T-cell (primary cell): ENCODE measurements around the gene TMEM163. TPM values are rescaled to one million over a fixed set of nuclear protein-coding genes. Genes with fewer than 3 reads are reported as not detected.
"Not testable (repeated sequence)": the region's sequence is repeated elsewhere in the genome, so short reads cannot be mapped to it uniquely, and the experiment has no call there.

Source experiments
- ATAC-seq, 4 experiments: fragments of 200-7000 bp in 3 of 4; fragments of 150-1000 bp in 1 of 4; cut with Tn5 transposase; replicated peaks in 1 of 4; 1 replicate in 3 of 4; 2 replicates in 1 of 4; pipeline ENCODE4 v1.10.0; 2021; ENCODE audit warnings: moderate library complexity in 3 of 4, mild to moderate bottlenecking in 2 of 4, moderate number of reproducible peaks in 1 of 4
- CTCF ChIA-PET, 2 donors: fragments of 300-600 bp; sonication (Branson Sonifier 250); formaldehyde crosslinking; loops; one replicate each; lab custom pipeline; 2022; ENCODE audit warnings: antibody characterized with exemption in 2 of 2; lab: Charles Lee
- POLR2A ChIA-PET, 2 donors: fragments of 300-600 bp; sonication (Branson Sonifier 250); formaldehyde crosslinking; loops; one replicate each; lab custom pipeline; 2022; ENCODE audit warnings: antibody characterized with exemption in 2 of 2; lab: Charles Lee
- DNase-seq, 35 experiments: peaks; one replicate each; pipeline versions ENCODE4 v3.0.0 to v3.0.0-alpha.2; 2013 to 2023
- H3K27ac ChIP-seq: one replicate; pipeline ENCODE4 v1.5.1; 2013; ENCODE audit warnings: low read length
- H3K27me3 ChIP-seq, 2 experiments: replicated peaks in 1 of 2; 1 replicate in 1 of 2; 2 replicates in 1 of 2; pipeline versions ENCODE4 v1.6.1 to v1.7.0; 2013; ENCODE audit warnings: low read length in 1 of 2, mixed read lengths in 1 of 2; ENCODE audit not compliant: control insufficient read depth in 2 of 2, insufficient read depth in 2 of 2; ENCODE audit errors: extremely low read depth in 1 of 2
- H3K36me3 ChIP-seq, 2 donors: 1 replicate in 1 of 2; 2 replicates in 1 of 2; pipeline versions ENCODE4 v1.6.1 to v1.7.0; 2013; ENCODE audit warnings: low read length in 1 of 2; ENCODE audit not compliant: control insufficient read depth in 2 of 2, insufficient read depth in 1 of 2; ENCODE audit errors: extremely low read depth in 1 of 2
- H3K4me1 ChIP-seq, 2 experiments: 1 replicate in 1 of 2; 2 replicates in 1 of 2; pipeline versions ENCODE4 v1.6.1 to v1.7.0; 2013; ENCODE audit warnings: low read length in 2 of 2, mixed read lengths in 1 of 2; ENCODE audit not compliant: insufficient read depth in 2 of 2, control insufficient read depth in 1 of 2; ENCODE audit errors: extremely low read depth in 1 of 2
- H3K4me3 ChIP-seq, 2 donors: 1 replicate in 1 of 2; 2 replicates in 1 of 2; pipeline versions ENCODE4 v1.5.1 to v1.7.0; 2013; ENCODE audit warnings: mild to moderate bottlenecking in 2 of 2, low read length in 1 of 2, moderate library complexity in 1 of 2; ENCODE audit not compliant: control insufficient read depth in 1 of 2; ENCODE audit errors: extremely low read depth in 1 of 2
- H3K9me3 ChIP-seq: 2 replicates; pipeline ENCODE4 v1.7.0; 2013
- H3K27ac Mint-ChIP-seq, 2 donors: one replicate each; pipeline ENCODE4 v1.8.0; 2020 to 2021; ENCODE audit warnings: mild to moderate bottlenecking in 2 of 2, mixed read lengths in 2 of 2
- H3K27me3 Mint-ChIP-seq, 2 donors: one replicate each; pipeline ENCODE4 v1.8.0; 2021 to 2022; ENCODE audit warnings: mixed read lengths in 2 of 2
- H3K36me3 Mint-ChIP-seq: one replicate; pipeline ENCODE4 v1.8.0; 2021; ENCODE audit warnings: mixed read lengths
- H3K4me1 Mint-ChIP-seq, 3 donors: one replicate each; pipeline ENCODE4 v1.8.0; 2020 to 2022; ENCODE audit warnings: mixed read lengths in 3 of 3, mild to moderate bottlenecking in 1 of 3
- H3K4me3 Mint-ChIP-seq, 3 donors: one replicate each; pipeline ENCODE4 v1.8.0; 2020 to 2022; ENCODE audit warnings: mild to moderate bottlenecking in 3 of 3, mixed read lengths in 3 of 3, moderate library complexity in 3 of 3
- H3K9me3 Mint-ChIP-seq, 3 donors: one replicate each; pipeline ENCODE4 v1.8.0; 2020 to 2022; ENCODE audit warnings: mixed read lengths in 3 of 3
- WGBS: methylation state at CpG from one replicate; pipeline ENCODE4 v1.1.5; 2013; ENCODE audit warnings: missing lambda C conversion rate; ENCODE audit not compliant: insufficient coverage; 5-methylcytosine and 5-hydroxymethylcytosine counted together
- total RNA-seq, 35 experiments: library from RNA in 6 of 35; stranded (reverse) in 6 of 35; fragments of 120-200 nt in 1 of 35; gene quantifications; one replicate each; pipeline versions ENCODE4 v1.2.1 to v1.2.4 and lab custom pipeline; 2013 to 2026

Gene TMEM163
- total RNA-seq, 5 donors from 2014 or later (not counting 1 experiment from before 2014, with no cell fraction given) = 0.18 to 0.73 (median 0.35) TPM

- no peaks in the 10 kb centered on the region for H3K36me3 Mint-ChIP-seq
- POLR2A ChIA-PET = no interaction called here
- peaks cover 0 to 12% of the 10 kb centered on the region in 2 experiments for H3K27me3 ChIP-seq
- no peaks in the 10 kb centered on the region for H3K4me1 Mint-ChIP-seq
- no peak overlapping the region for H3K4me3 ChIP-seq
- H3K9me3 Mint-ChIP-seq = no peaks in the 10 kb centered on the region
- H3K36me3 ChIP-seq = no peaks in the 10 kb centered on the region
- no peak for DNase-seq
- H3K4me1 ChIP-seq = no peaks in the 10 kb centered on the region
- no peak overlapping the region for H3K27ac ChIP-seq
- no peak overlapping the region for H3K4me3 Mint-ChIP-seq
- CTCF ChIA-PET = no interaction called here
- H3K27ac Mint-ChIP-seq = no peak overlapping the region
- no peaks in the 10 kb centered on the region for H3K9me3 ChIP-seq
- H3K27me3 Mint-ChIP-seq = peaks cover 16 to 28% of the 10 kb centered on the region in 2 donors
- ATAC-seq = no peak
Measured at GRCh38 chr2:134726645-134727044, 7.8 kb upstream of the TMEM163 start.

DNA sequence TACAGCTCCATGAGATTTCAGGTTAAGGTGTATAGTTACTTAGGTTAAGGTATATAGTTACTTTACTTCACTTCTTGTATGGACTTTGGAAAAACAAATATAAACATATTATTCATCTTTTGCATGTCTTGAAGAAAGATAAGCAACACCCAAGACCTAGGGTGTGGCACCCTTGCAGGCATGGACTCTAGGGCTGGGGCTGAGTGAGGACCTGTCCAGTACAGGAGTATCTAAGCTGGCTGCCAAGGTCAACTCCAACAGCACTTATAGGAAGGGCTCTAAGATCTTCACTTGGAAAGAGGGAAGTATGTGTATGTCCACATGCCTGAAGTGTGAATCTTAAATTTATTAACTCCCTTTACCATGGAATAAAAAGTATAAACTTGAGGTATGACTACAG lies 7.1 kb upstream of the TMEM163 start:
- peaks cover 21 to 34% of the 10 kb centered on the region in 2 donors for H3K27me3 Mint-ChIP-seq
- ChIA-PET POLR2A (no interaction called here), CTCF (no interaction called here)
- ATAC-seq (no peak), DNase-seq (no peak)
- no peak overlapping the region for H3K27ac ChIP-seq
- H3K36me3 ChIP-seq = no peaks in the 10 kb centered on the region
- no peaks in the 10 kb centered on the region for H3K36me3 Mint-ChIP-seq
- no peaks in the 10 kb centered on the region for H3K4me1 ChIP-seq
- H3K4me3 ChIP-seq = no peak overlapping the region
- H3K27me3 ChIP-seq = peaks cover 0 to 8% of the 10 kb centered on the region in 2 experiments
- H3K4me3 Mint-ChIP-seq = no peak overlapping the region
- no peaks in the 10 kb centered on the region for H3K4me1 Mint-ChIP-seq
- no peaks in the 10 kb centered on the region for H3K9me3 Mint-ChIP-seq
- no peaks in the 10 kb centered on the region for H3K9me3 ChIP-seq
- H3K27ac Mint-ChIP-seq = no peak overlapping the region

DNA sequence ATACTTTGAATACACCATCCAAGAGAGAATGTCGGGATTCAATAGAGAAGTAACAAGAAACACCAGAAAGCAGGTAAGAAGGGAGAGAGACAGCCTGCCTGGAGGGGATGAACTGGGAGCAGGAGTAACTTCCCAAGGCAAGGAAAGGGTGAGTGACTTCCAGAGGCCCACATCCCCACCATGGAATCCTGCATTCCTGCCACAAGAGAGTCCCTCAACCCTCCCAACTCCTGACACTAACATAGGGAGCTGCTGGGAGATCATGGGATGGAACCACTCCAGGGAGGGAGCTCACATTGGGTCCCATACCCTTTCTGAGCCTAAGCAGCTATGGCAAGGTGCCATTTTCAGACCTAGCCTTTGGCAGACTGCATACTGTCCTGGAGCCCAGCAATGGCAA lies 5.5 kb upstream of the TMEM163 start:
- Histone ChIP-seq H3K36me3 (no peaks in the 10 kb centered on the region), H3K27me3 (peaks cover 0 to 14% of the 10 kb centered on the region in 2 experiments), H3K4me1 (peaks cover 0 to 1% of the 10 kb centered on the region in 2 experiments), H3K27ac (no peak overlapping the region), H3K4me3 (no peak overlapping the region), H3K9me3 (no peaks in the 10 kb centered on the region)
- DNase-seq (no peak), ATAC-seq (no peak)
- H3K9me3 Mint-ChIP-seq = no peaks in the 10 kb centered on the region
- H3K4me3 Mint-ChIP-seq = no peak overlapping the region
- peaks cover 0 to 7% (median 3%) of the 10 kb centered on the region in 3 donors for H3K4me1 Mint-ChIP-seq
- H3K27ac Mint-ChIP-seq = no peak overlapping the region
- no CpG with 5 or more reads among the region's 1 CpG for WGBS
- CTCF ChIA-PET = interaction anchor here in 1 of 2 donors (0.6 kb wide), 1 partner anchor 294 kb away, joined by 5 read pairs; no protein-coding TSS in a partner anchor
- POLR2A ChIA-PET = interaction anchor here in 1 of 2 donors (0.6 kb wide), 1 partner anchor 183 kb away, joined by 3 read pairs; no protein-coding TSS in a partner anchor
- no peaks in the 10 kb centered on the region for H3K36me3 Mint-ChIP-seq
- peaks cover 36 to 50% of the 10 kb centered on the region in 2 donors for H3K27me3 Mint-ChIP-seq

DNA sequence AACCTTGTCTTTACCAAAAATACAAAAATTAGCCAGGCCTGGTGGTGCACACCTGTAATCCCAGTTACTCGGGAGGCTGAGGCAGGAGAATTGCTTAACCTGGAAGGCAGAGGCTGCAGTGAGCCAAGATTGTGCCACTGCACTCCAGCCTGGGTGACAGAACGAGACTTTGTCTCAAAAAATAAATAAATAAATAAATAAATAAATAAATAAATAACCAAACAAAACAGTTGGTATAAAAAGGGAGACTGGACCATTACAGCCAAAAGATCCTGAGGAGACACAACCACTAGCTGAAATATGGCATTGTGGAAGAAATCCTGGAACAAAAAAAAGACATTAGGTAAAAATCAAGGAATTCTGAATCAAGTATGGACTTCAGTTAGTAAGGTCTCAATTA lies 4.9 kb upstream of the TMEM163 start:
- H3K4me1 ChIP-seq, CTCF ChIA-PET, H3K4me3 ChIP-seq, H3K9me3 Mint-ChIP-seq, H3K36me3 Mint-ChIP-seq, H3K4me1 Mint-ChIP-seq, H3K9me3 ChIP-seq, H3K36me3 ChIP-seq, ATAC-seq, H3K4me3 Mint-ChIP-seq, H3K27ac Mint-ChIP-seq, DNase-seq, H3K27ac ChIP-seq: not testable (repeated sequence)
- 100% methylated on average over 1 of the region's 2 CpGs for WGBS
- H3K27me3 Mint-ChIP-seq = peaks cover 37 to 50% of the 10 kb centered on the region in 2 donors
- peaks cover 0 to 17% of the 10 kb centered on the region in 2 experiments for H3K27me3 ChIP-seq
- POLR2A ChIA-PET = interaction anchor here in 1 of 2 donors (0.6 kb wide), 1 partner anchor 182 kb away, joined by 3 read pairs; no protein-coding TSS in a partner anchor

GRCh38 chr2:134722728-134723127 lies 3.9 kb upstream of the TMEM163 start:
- Mint-ChIP-seq H3K4me3 (no peak overlapping the region), H3K9me3 (no peaks in the 10 kb centered on the region), H3K27ac (no peak overlapping the region), H3K4me1 (peaks cover under 1 to 8% (median 4%) of the 10 kb centered on the region in 3 donors), H3K36me3 (no peaks in the 10 kb centered on the region), H3K27me3 (peaks cover 42 to 48% of the 10 kb centered on the region in 2 donors)
- Histone ChIP-seq H3K27ac (no peak overlapping the region), H3K36me3 (no peaks in the 10 kb centered on the region), H3K9me3 (no peaks in the 10 kb centered on the region), H3K4me3 (no peak overlapping the region), H3K4me1 (peaks cover 0 to 11% of the 10 kb centered on the region in 2 experiments), H3K27me3 (peaks cover 0 to 25% of the 10 kb centered on the region in 2 experiments)
- no peak for ATAC-seq
- WGBS = 100% methylated on average over 1 of the region's 6 CpGs
- no peak for DNase-seq
- ChIA-PET CTCF (no interaction called here), POLR2A (no interaction called here)

- H3K4me3 Mint-ChIP-seq = no peak overlapping the region
Measured at GRCh38 chr2:134721596-134721995, 2.8 kb upstream of the TMEM163 start.

More at GRCh38 chr2:134721596-134721995, 2.8 kb upstream of the TMEM163 start:
- Histone ChIP-seq H3K9me3 (no peaks in the 10 kb centered on the region), H3K27me3 (peaks cover 0 to 32% of the 10 kb centered on the region in 2 experiments), H3K27ac (no peak overlapping the region), H3K36me3 (no peaks in the 10 kb centered on the region), H3K4me1 (peaks cover 0 to 13% of the 10 kb centered on the region in 2 experiments), H3K4me3 (no peak overlapping the region)
- no peak for DNase-seq
- WGBS = 83% methylated on average over 4 of the region's 4 CpGs
- Mint-ChIP-seq H3K4me1 (peaks cover 9 to 18% (median 12%) of the 10 kb centered on the region in 3 donors), H3K27ac (no peak overlapping the region), H3K9me3 (no peaks in the 10 kb centered on the region), H3K27me3 (peaks cover 51 to 53% of the 10 kb centered on the region in 2 donors), H3K36me3 (no peaks in the 10 kb centered on the region)
- CTCF ChIA-PET = no interaction called here
- POLR2A ChIA-PET = interaction anchor here in 1 of 2 donors (0.7 kb wide), 1 partner anchor 81 kb away, joined by 3 read pairs; no protein-coding TSS in a partner anchor
- no peak for ATAC-seq
